ENCODE data around the gene DLG2.

DNA sequence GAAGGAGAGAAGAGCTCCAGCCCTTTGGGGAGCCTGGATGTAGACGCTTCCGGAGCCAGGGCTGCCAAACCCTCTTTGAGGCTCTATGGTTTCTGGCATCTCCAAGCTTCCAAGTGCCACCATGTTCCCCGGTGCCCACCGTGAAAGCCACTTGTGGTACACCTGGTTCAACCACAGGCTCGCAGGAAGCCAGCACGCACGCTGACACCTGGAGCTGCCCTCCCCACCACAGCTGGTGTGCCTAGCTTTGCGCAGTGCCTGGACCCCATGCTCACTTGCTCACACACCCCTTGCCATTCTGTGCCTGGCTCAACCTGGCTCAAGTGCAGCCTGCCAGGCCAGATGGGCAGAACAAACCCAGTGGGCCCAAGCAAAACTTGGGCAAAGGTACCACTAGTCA, 831.4 kb downstream of the DLG2 start:
- TF ChIP-seq TAF1 (IDR thresholded peaks at IDR 0.05; ENCODE audit: low read depth) = no peak
- TF ChIP-seq CEBPB (IDR thresholded peaks at IDR 0.05) = no peak
- TF ChIP-seq RAD21 (IDR thresholded peaks at IDR 0.05; ENCODE audit: low read depth) = no peak
- no peak for TF ChIP-seq EP300 (IDR thresholded peaks at IDR 0.05; ENCODE audit: borderline replicate concordance)
- TF ChIP-seq REST (IDR thresholded peaks at IDR 0.05; ENCODE audit: low read depth) = no peak
- TF ChIP-seq CREB1 (IDR thresholded peaks at IDR 0.05; ENCODE audit: low read depth) = no peak
- no peak for TF ChIP-seq YY1 (IDR thresholded peaks at IDR 0.05; ENCODE audit: low read depth)
